KMS-11 (cell line): ENCODE measurements around the gene HOPX.
"Not testable (repeated sequence)": the region's sequence is repeated elsewhere in the genome, so short reads cannot be mapped to it uniquely, and the experiment has no call there.

Source experiments
- H2AFZ ChIP-seq: fragments of 200-600 bp; sonication (generic); 2 replicates; pipeline ENCODE4 v1.6.1; 2016; ENCODE audit warnings: antibody characterized with exemption, mixed run types, low read depth
- H3K27ac ChIP-seq: fragments of 200-600 bp; sonication (generic); 2 replicates; pipeline ENCODE4 v1.6.1; 2016; ENCODE audit warnings: mild to moderate bottlenecking, mixed run types
- H3K27me3 ChIP-seq: fragments of 200-600 bp; sonication (generic); 2 replicates; pipeline ENCODE4 v1.6.1; 2017; ENCODE audit warnings: mild to moderate bottlenecking, low read depth, mixed run types, moderate library complexity; ENCODE audit not compliant: insufficient read depth
- H3K36me3 ChIP-seq: fragments of 200-600 bp; sonication (generic); 2 replicates; pipeline ENCODE4 v1.6.1; 2017; ENCODE audit warnings: mild to moderate bottlenecking, mixed run types; ENCODE audit not compliant: insufficient read depth
- H3K4me1 ChIP-seq: fragments of 200-600 bp; sonication (generic); 2 replicates; pipeline ENCODE4 v1.6.1; 2016; ENCODE audit warnings: mild to moderate bottlenecking, low read depth, mixed run types; ENCODE audit not compliant: poor library complexity, severe bottlenecking
- H3K4me2 ChIP-seq: fragments of 200-600 bp; sonication (generic); 2 replicates; pipeline ENCODE4 v1.7.0; 2016; ENCODE audit warnings: mild to moderate bottlenecking, mixed run types
- H3K4me3 ChIP-seq: fragments of 200-600 bp; sonication (generic); IDR thresholded peaks from 2 replicates; pipeline ENCODE4 v1.6.1; 2017; ENCODE audit warnings: low read depth, low read length, mixed read lengths; ENCODE audit not compliant: insufficient read depth
- H3K79me2 ChIP-seq: fragments of 200-600 bp; sonication (generic); 2 replicates; pipeline ENCODE4 v1.6.1; 2016; ENCODE audit warnings: low read depth, mixed run types; ENCODE audit not compliant: insufficient read depth
- H3K9ac ChIP-seq: fragments of 200-600 bp; sonication (generic); 2 replicates; pipeline ENCODE4 v1.6.1; 2016; ENCODE audit warnings: mild to moderate bottlenecking, mixed run types
- H4K20me1 ChIP-seq: fragments of 200-600 bp; sonication (generic); 2 replicates; pipeline ENCODE4 v1.6.1; 2016; ENCODE audit warnings: mild to moderate bottlenecking, mixed run types; ENCODE audit not compliant: insufficient read depth
- TF ChIP-seq, protein P1 (sequence below): fragments of 200-600 bp; sonication (generic); conservative IDR thresholded peaks from 2 replicates; pipeline ENCODE4 v1.6.1; 2017; ENCODE audit warnings: low read depth, mild to moderate bottlenecking, antibody characterized with exemption, low read length, moderate library complexity, mixed read lengths

HOPX gene, protein sequence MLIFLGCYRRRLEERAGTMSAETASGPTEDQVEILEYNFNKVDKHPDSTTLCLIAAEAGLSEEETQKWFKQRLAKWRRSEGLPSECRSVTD

DNA sequence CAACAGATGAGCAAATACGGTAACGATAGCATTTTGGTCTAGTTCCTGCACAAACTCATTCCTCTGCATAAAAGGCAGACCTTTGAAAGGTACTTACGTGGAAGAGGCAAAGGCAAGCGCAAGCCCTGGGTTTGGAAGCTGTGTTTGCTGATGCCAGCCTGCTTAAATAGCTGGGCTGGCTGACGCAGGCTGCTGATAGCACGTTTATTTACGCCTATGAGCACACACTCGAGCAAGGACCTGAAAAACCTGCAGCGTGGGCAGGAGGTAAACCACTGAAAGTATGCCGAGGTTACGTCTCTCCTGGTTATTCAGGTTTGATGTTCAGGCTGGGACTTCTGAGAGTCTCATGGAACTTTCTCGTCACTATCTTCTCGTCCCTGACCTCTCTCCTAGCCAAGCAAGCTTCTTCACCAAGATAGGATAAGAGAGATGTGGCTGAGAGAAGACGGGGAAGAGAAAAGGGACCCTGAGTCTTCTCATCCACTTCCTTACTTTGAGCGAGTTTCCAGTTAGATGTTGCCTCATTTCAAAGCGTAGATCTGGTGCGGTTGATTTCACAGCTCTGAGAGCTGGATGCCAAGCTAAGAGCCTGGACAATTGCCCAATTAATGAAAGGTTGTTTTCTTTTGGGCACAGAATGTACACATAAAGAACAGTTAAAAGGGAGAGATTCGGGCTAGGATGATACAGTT, at the start of gene HOPX:
Gene HOPX, minus strand, starts transcription at position 139 of the 695 bp plus-strand sequence. CDS start 23,480 bp downstream, outside the sequence.
- TF ChIP-seq, protein P1, sequence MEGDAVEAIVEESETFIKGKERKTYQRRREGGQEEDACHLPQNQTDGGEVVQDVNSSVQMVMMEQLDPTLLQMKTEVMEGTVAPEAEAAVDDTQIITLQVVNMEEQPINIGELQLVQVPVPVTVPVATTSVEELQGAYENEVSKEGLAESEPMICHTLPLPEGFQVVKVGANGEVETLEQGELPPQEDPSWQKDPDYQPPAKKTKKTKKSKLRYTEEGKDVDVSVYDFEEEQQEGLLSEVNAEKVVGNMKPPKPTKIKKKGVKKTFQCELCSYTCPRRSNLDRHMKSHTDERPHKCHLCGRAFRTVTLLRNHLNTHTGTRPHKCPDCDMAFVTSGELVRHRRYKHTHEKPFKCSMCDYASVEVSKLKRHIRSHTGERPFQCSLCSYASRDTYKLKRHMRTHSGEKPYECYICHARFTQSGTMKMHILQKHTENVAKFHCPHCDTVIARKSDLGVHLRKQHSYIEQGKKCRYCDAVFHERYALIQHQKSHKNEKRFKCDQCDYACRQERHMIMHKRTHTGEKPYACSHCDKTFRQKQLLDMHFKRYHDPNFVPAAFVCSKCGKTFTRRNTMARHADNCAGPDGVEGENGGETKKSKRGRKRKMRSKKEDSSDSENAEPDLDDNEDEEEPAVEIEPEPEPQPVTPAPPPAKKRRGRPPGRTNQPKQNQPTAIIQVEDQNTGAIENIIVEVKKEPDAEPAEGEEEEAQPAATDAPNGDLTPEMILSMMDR, result no peak
- H4K20me1 ChIP-seq, result no peaks in the 10 kb centered on the region
- no peaks in the 10 kb centered on the region for H3K27me3 ChIP-seq
- H3K36me3 ChIP-seq, result no peaks in the 10 kb centered on the region
- peak within 1 kb of the TSS; percentile 51; the same call in 1 of the 2 replicates for H2AFZ ChIP-seq
- H3K79me2 ChIP-seq, result no peaks in the 10 kb centered on the region
- H3K4me2 ChIP-seq, result peak within 1 kb of the TSS; percentile 73
- peak within 1 kb of the TSS; percentile 33; the same call in 1 of the 2 replicates for H3K9ac ChIP-seq
- H3K27ac ChIP-seq, result peak within 1 kb of the TSS; percentile 50; the same call in 1 of the 2 replicates
- H3K4me3 ChIP-seq, result no peak within 1 kb of the TSS
- peaks cover 33% of the 10 kb centered on the region for H3K4me1 ChIP-seq

DNA sequence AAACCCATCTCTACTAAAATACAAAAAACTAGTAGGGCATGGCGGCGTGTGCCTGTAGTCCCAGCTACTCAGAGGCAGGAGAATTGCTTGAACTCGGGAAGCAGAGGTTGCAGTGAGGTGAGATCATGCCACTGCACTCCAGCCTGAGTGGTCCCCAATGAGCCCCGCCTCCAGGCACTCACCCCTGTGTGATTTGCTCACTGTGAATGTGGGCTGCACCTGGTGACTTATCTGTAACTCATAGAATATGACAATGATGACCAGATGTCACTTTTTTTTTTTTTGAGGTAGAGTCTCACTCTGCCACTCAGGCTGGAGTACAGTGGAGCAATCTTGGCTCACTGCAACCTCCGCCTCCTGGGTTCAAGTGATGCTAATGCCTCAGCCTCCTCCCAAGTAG, 49.0 kb upstream of the HOPX start:
- no peaks in the 10 kb centered on the region for H3K79me2 ChIP-seq
- no peak overlapping the region for H2AFZ ChIP-seq
- H3K27ac ChIP-seq, result no peak overlapping the region
- H3K4me1 ChIP-seq, result no peaks in the 10 kb centered on the region
- no peak overlapping the region for H3K4me2 ChIP-seq
- TF ChIP-seq, protein P1, result no peak
- H3K36me3 ChIP-seq, result no peaks in the 10 kb centered on the region
- no peaks in the 10 kb centered on the region for H3K27me3 ChIP-seq
- no peak overlapping the region for H3K9ac ChIP-seq
- H3K4me3 ChIP-seq, result no peak overlapping the region
- no peaks in the 10 kb centered on the region for H4K20me1 ChIP-seq

GRCh38 chr4:56728512-56728911, 47.4 kb upstream of the HOPX start:
- H3K4me2 ChIP-seq, result no peak overlapping the region
- TF ChIP-seq, protein P1, result no peak

GRCh38 chr4:56727150-56727549, 46.1 kb upstream of the HOPX start:
- H4K20me1 ChIP-seq, result no peaks in the 10 kb centered on the region
- H3K79me2 ChIP-seq, result no peaks in the 10 kb centered on the region
- no peaks in the 10 kb centered on the region for H3K27me3 ChIP-seq
- TF ChIP-seq, protein P1, result no peak
- H3K4me2 ChIP-seq, result no peak overlapping the region
- no peak overlapping the region for H3K4me3 ChIP-seq
- no peak overlapping the region for H3K27ac ChIP-seq
- H3K36me3 ChIP-seq, result no peaks in the 10 kb centered on the region
- H2AFZ ChIP-seq, result no peak overlapping the region
- no peak overlapping the region for H3K9ac ChIP-seq
- no peaks in the 10 kb centered on the region for H3K4me1 ChIP-seq

More at GRCh38 chr4:56728512-56728911, 47.4 kb upstream of the HOPX start:
- Histone ChIP-seq H3K27me3 (no peaks in the 10 kb centered on the region), H3K36me3 (no peaks in the 10 kb centered on the region), H3K79me2 (no peaks in the 10 kb centered on the region), H3K4me1 (no peaks in the 10 kb centered on the region), H2AFZ (no peak overlapping the region), H4K20me1 (no peaks in the 10 kb centered on the region), H3K27ac (no peak overlapping the region), H3K4me3 (no peak overlapping the region), H3K9ac (no peak overlapping the region)

GRCh38 chr4:56726593-56726992, 45.5 kb upstream of the HOPX start:
- H3K36me3 ChIP-seq, H3K9ac ChIP-seq, H3K4me1 ChIP-seq, H3K79me2 ChIP-seq, H3K4me2 ChIP-seq, H2AFZ ChIP-seq, H3K4me3 ChIP-seq, H3K27ac ChIP-seq, H4K20me1 ChIP-seq, H3K27me3 ChIP-seq: not testable (repeated sequence)
